HEK293 (cell line): ENCODE measurements around the gene ACOX2.

Source experiments
- CTCF ChIA-PET: fragments of 350-600 bp; formaldehyde crosslinking; extraction: SDS; loops from one replicate; lab custom pipeline; 2021; ENCODE audit warnings: antibody characterized with exemption; lab: Yijun Ruan, JAX
- POLR2A ChIA-PET: fragments of 300-600 bp; formaldehyde crosslinking; extraction: SDS; loops from one replicate; lab custom pipeline; 2020; ENCODE audit warnings: antibody characterized with exemption, inconsistent platforms; lab: Yijun Ruan, JAX
- H3K27ac ChIP-seq: fragments of 200-500 bp; sonication (Bioruptor generic); 2 replicates; pipeline ENCODE4 v1.5.1; 2014; ENCODE audit warnings: low read depth, low read length, control low read depth, inconsistent platforms; ENCODE audit errors: extremely low read depth
- H3K36me3 ChIP-seq, 2 experiments: fragments of 200-500 bp in 1 of 2; sonication (Bioruptor generic) in 1 of 2; 1 replicate in 1 of 2; 2 replicates in 1 of 2; pipeline ENCODE4 v1.5.1; 2014 to 2017; ENCODE audit warnings: inconsistent platforms in 2 of 2, low read length in 2 of 2; ENCODE audit not compliant: control insufficient read depth in 2 of 2, insufficient read depth in 1 of 2
- H3K4me1 ChIP-seq: fragments of 200-500 bp; sonication (Bioruptor generic); 2 replicates; pipeline ENCODE4 v1.5.1; 2014; ENCODE audit warnings: mild to moderate bottlenecking, low read length, inconsistent platforms; ENCODE audit not compliant: control insufficient read depth, insufficient read depth
- H3K4me3 ChIP-seq: 2 replicates; pipeline ENCODE4 v1.5.1; 2011; ENCODE audit warnings: low read depth, mild to moderate bottlenecking, control low read depth, low read length, moderate library complexity
- H3K9me3 ChIP-seq: fragments of 200-500 bp; sonication (Bioruptor generic); 2 replicates; pipeline ENCODE4 v1.5.1; 2014; ENCODE audit warnings: low read depth, low read length, inconsistent platforms; ENCODE audit not compliant: control insufficient read depth, insufficient read depth
- BCL11A ChIP-seq: fragments of 450-650 bp; formaldehyde crosslinking; IDR thresholded peaks from 2 replicates; pipeline ENCODE4 v1.5.1; 2016; ENCODE audit warnings: low read depth, missing biosample characterization, missing genetic modification characterization
- HOXA7 ChIP-seq: sonication (generic); formaldehyde crosslinking; IDR thresholded peaks from 2 replicates; pipeline ENCODE4 v1.8.1; 2022; ENCODE audit warnings: missing genetic modification reagents, borderline replicate concordance
- HOXD13 ChIP-seq: sonication (generic); formaldehyde crosslinking; IDR thresholded peaks from 2 replicates; pipeline ENCODE4 v1.8.0; 2022; ENCODE audit warnings: missing genetic modification reagents, borderline replicate concordance
- KLF16 ChIP-seq: fragments of 450-650 bp; formaldehyde crosslinking; IDR thresholded peaks from 2 replicates; pipeline ENCODE4 v1.5.1; 2017; ENCODE audit warnings: missing biosample characterization, missing genetic modification characterization
- OVOL3 ChIP-seq: fragments of 450-650 bp; formaldehyde crosslinking; IDR thresholded peaks from 2 replicates; pipeline ENCODE4 v1.5.1; 2016; ENCODE audit warnings: missing biosample characterization, missing genetic modification characterization
- RBAK ChIP-seq: fragments of 450-650 bp; formaldehyde crosslinking; IDR thresholded peaks from 2 replicates; pipeline ENCODE4 v1.5.1; 2016; ENCODE audit warnings: missing biosample characterization, missing genetic modification characterization
- SP3 ChIP-seq: fragments of 450-650 bp; formaldehyde crosslinking; IDR thresholded peaks from 2 replicates; pipeline ENCODE4 v1.5.1; 2016; ENCODE audit warnings: missing biosample characterization, missing genetic modification characterization
- SP7 ChIP-seq: fragments of 450-650 bp; formaldehyde crosslinking; IDR thresholded peaks from 2 replicates; pipeline ENCODE4 v1.5.1; 2016; ENCODE audit warnings: missing biosample characterization, missing genetic modification characterization
- TCF7L2 ChIP-seq: IDR thresholded peaks from 2 replicates; pipeline ENCODE4 v1.6.1; 2011; ENCODE audit warnings: low read depth, mild to moderate bottlenecking, inconsistent platforms, low read length, moderate library complexity, borderline replicate concordance
- YY1 ChIP-seq: fragments of 450-650 bp; formaldehyde crosslinking; IDR thresholded peaks from 2 replicates; pipeline ENCODE4 v1.5.1; 2018; ENCODE audit warnings: missing biosample characterization, missing genetic modification characterization
- ZBTB17 ChIP-seq: fragments of 450-650 bp; formaldehyde crosslinking; IDR thresholded peaks from 2 replicates; pipeline ENCODE4 v1.5.1; 2016; ENCODE audit warnings: missing biosample characterization, missing genetic modification characterization
- ZBTB48 ChIP-seq: fragments of 450-650 bp; formaldehyde crosslinking; IDR thresholded peaks from 2 replicates; pipeline ENCODE4 v1.5.1; 2016; ENCODE audit warnings: missing biosample characterization, missing genetic modification characterization
- ZBTB8A ChIP-seq: fragments of 450-650 bp; formaldehyde crosslinking; IDR thresholded peaks from 2 replicates; pipeline ENCODE4 v1.5.1; 2016; ENCODE audit warnings: missing biosample characterization, missing genetic modification characterization
- ZNF10 ChIP-seq: fragments of 450-650 bp; formaldehyde crosslinking; IDR thresholded peaks from 2 replicates; pipeline ENCODE4 v1.5.1; 2017; ENCODE audit warnings: missing biosample characterization, missing genetic modification characterization
- ZNF112 ChIP-seq: fragments of 450-650 bp; formaldehyde crosslinking; IDR thresholded peaks from 2 replicates; pipeline ENCODE4 v1.5.0; 2017; ENCODE audit warnings: missing biosample characterization, missing genetic modification characterization
- ZNF138 ChIP-seq: fragments of 450-650 bp; formaldehyde crosslinking; IDR thresholded peaks from 2 replicates; pipeline ENCODE4 v1.5.1; 2016; ENCODE audit warnings: missing biosample characterization, missing genetic modification characterization, borderline replicate concordance
- ZNF146 ChIP-seq: fragments of 450-650 bp; formaldehyde crosslinking; IDR thresholded peaks from 2 replicates; pipeline ENCODE4 v1.5.1; 2016; ENCODE audit warnings: missing biosample characterization, missing genetic modification characterization
- ZNF157 ChIP-seq: fragments of 450-650 bp; formaldehyde crosslinking; IDR thresholded peaks from 2 replicates; pipeline ENCODE4 v1.5.1; 2016; ENCODE audit warnings: missing biosample characterization, missing genetic modification characterization
- ZNF202 ChIP-seq: fragments of 450-650 bp; formaldehyde crosslinking; IDR thresholded peaks from 2 replicates; pipeline ENCODE4 v1.5.1; 2016; ENCODE audit warnings: missing biosample characterization, missing genetic modification characterization, borderline replicate concordance
- ZNF302 ChIP-seq: fragments of 450-650 bp; formaldehyde crosslinking; IDR thresholded peaks from 2 replicates; pipeline ENCODE4 v1.5.1; 2016; ENCODE audit warnings: missing biosample characterization, missing genetic modification characterization, low read depth
- ZNF404 ChIP-seq: fragments of 450-650 bp; formaldehyde crosslinking; IDR thresholded peaks from 2 replicates; pipeline ENCODE4 v1.5.1; 2017; ENCODE audit warnings: missing biosample characterization, missing genetic modification characterization
- ZNF510 ChIP-seq: fragments of 450-650 bp; formaldehyde crosslinking; IDR thresholded peaks from 2 replicates; pipeline ENCODE4 v1.5.1; 2018; ENCODE audit warnings: mild to moderate bottlenecking, missing genetic modification characterization, missing biosample characterization; ENCODE audit not compliant: insufficient replicate concordance
- ZNF561 ChIP-seq: fragments of 450-650 bp; IDR thresholded peaks from 2 replicates; pipeline ENCODE4 v1.5.1; 2018; ENCODE audit warnings: missing biosample characterization, missing genetic modification characterization, borderline replicate concordance
- ZNF596 ChIP-seq: fragments of 450-650 bp; IDR thresholded peaks from 2 replicates; pipeline ENCODE4 v1.5.0; 2018; ENCODE audit warnings: missing biosample characterization, mild to moderate bottlenecking, missing genetic modification characterization, moderate library complexity
- ZNF629 ChIP-seq: fragments of 450-650 bp; formaldehyde crosslinking; IDR thresholded peaks from 2 replicates; pipeline ENCODE4 v1.5.1; 2017; ENCODE audit warnings: missing biosample characterization, missing genetic modification characterization
- ZNF701 ChIP-seq: fragments of 450-650 bp; formaldehyde crosslinking; IDR thresholded peaks from 2 replicates; pipeline ENCODE4 v1.5.1; 2016; ENCODE audit warnings: missing biosample characterization, missing genetic modification characterization
- ZNF768 ChIP-seq: fragments of 450-650 bp; formaldehyde crosslinking; IDR thresholded peaks from 2 replicates; pipeline ENCODE4 v1.5.1; 2018; ENCODE audit warnings: missing biosample characterization, mild to moderate bottlenecking, missing genetic modification characterization
- TF ChIP-seq, protein P1 (sequence below): fragments of 450-650 bp; formaldehyde crosslinking; IDR thresholded peaks from 2 replicates; pipeline ENCODE4 v1.5.1; 2016; ENCODE audit warnings: missing biosample characterization, missing genetic modification characterization
- TF ChIP-seq, protein P2 (sequence below): fragments of 450-650 bp; formaldehyde crosslinking; IDR thresholded peaks from 2 replicates; pipeline ENCODE4 v1.5.1; 2016; ENCODE audit warnings: missing biosample characterization, missing genetic modification characterization
- TF ChIP-seq, protein P3 (sequence below): IDR thresholded peaks from 2 replicates; pipeline ENCODE4 v1.6.1; 2011; ENCODE audit warnings: mild to moderate bottlenecking, low read depth, low read length, borderline replicate concordance
- TF ChIP-seq, protein P4 (sequence below): fragments of 450-650 bp; formaldehyde crosslinking; IDR thresholded peaks from 2 replicates; pipeline ENCODE4 v1.5.1; 2017; ENCODE audit warnings: missing biosample characterization, missing genetic modification characterization

The ACOX2 gene

DNA sequence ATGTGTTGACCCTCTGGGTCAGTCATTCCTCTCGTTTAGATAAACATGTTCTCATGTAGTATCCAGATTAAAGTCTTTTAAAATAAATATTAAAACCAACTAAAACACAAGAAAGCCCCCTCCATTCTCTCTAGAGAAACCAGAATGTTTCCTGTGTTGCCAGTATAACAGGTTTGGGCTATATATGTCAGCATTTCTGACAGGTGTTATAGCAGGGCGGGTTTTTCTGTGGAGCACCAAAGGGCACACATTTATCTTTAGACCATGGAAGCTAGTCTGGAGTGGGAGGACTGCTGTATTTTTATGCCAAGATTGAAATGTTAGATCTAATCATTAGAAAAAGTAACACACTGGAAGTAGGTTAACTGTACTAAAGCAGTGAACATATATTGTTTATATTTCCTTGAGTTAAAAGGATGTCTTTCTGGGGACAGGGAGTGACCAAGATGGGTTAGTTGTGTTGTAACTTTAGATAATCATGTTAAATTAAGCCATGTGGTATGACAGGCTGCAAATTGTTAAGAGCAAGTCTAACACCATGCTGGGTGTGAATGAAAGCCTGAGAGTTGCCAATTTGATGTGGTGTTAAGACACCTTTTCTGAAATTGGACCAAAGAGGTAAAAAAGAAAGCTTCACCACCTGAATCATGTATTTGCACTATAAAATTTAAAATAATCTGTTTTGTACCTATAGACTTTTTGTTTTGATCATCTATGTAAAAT, 29.5 kb downstream of the ACOX2 start:
- Histone ChIP-seq H3K4me3 (no peak overlapping the region), H3K9me3 (no peaks in the 10 kb centered on the region), H3K4me1 (no peaks in the 10 kb centered on the region), H3K36me3 (peaks cover 0 to 2% of the 10 kb centered on the region in 2 experiments; a peak in 1 of 3 replicates), H3K27ac (no peak overlapping the region)
- ChIA-PET CTCF (interaction anchor here (0.8 to 0.9 kb wide), 2 partner anchors 17 to 24 kb away, joined by 3 read pairs; no protein-coding TSS in a partner anchor), POLR2A (no interaction called here)
- TF ChIP-seq ZNF146 (tag by site-specific recombination), result no peak
- TF ChIP-seq, protein P1, sequence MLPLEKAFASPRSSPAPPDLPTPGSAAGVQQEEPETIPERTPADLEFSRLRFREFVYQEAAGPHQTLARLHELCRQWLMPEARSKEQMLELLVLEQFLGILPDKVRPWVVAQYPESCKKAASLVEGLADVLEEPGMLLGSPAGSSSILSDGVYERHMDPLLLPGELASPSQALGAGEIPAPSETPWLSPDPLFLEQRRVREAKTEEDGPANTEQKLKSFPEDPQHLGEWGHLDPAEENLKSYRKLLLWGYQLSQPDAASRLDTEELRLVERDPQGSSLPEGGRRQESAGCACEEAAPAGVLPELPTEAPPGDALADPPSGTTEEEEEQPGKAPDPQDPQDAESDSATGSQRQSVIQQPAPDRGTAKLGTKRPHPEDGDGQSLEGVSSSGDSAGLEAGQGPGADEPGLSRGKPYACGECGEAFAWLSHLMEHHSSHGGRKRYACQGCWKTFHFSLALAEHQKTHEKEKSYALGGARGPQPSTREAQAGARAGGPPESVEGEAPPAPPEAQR (tag by site-specific recombination), result no peak
- no peak for TF ChIP-seq ZNF510 (tag by site-specific recombination)
- TF ChIP-seq ZNF404 (tag by site-specific recombination), result no peak

DNA sequence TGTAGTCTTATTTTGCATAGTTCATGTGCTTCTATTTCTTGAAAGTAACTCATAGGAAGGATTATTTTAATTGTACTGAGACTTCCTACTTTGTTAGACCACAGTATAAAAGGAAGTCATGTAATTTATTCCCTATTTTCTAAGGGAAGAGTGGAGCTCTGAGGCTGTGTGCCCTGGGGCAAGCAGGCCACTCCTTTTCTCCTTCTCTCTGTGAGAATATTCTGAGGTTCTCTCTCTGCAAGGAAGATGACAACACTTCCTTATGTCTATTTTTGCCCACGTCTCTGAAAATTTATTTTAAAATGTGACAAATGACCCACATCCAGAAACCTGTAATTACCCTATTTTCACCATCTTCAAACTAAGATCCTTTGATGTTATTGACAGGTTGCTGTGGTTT, 34.1 kb downstream of the ACOX2 start:
- Histone ChIP-seq H3K4me3 (no peak overlapping the region), H3K36me3 (peaks cover 0 to 25% of the 10 kb centered on the region in 2 experiments; a peak in 2 of 3 replicates), H3K4me1 (no peaks in the 10 kb centered on the region), H3K27ac (no peak overlapping the region), H3K9me3 (no peaks in the 10 kb centered on the region)
- ChIA-PET CTCF (no interaction called here), POLR2A (no interaction called here)
- TF ChIP-seq SP7 (tag by site-specific recombination) (no peak), ZNF629 (tag by site-specific recombination) (no peak), RBAK (tag by site-specific recombination) (no peak), ZNF202 (tag by site-specific recombination) (no peak), BCL11A (tag by site-specific recombination) (no peak), OVOL3 (no peak), SP3 (no peak), KLF16 (tag by site-specific recombination) (no peak), ZBTB48 (no peak), TCF7L2 (no peak), ZNF10 (tag by site-specific recombination) (no peak), ZNF561 (tag by site-specific recombination) (no peak), HOXD13 (CRISPR knock-in tag) (no peak), ZNF302 (tag by site-specific recombination) (no peak)

DNA sequence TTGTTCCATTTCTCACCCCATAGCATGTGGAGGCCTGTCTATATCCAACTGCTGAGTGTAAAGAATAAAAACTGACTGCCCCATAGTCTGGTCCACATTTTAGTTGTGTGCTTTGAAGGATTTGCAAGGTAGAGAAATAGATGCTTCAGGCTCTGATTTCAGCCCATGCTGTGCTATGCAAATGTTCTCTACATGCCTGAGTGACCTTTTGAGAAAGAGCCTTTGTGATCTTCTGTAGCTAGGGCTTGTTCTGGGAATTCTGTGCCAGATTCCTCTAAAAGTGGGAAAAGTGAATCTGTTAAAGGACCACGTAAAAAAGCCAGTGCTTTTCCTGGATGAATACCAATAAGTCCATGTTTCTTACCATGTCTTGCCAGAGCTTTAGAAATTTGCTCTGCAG, 39.9 kb downstream of the ACOX2 start:
- peaks cover 0 to 20% of the 10 kb centered on the region in 2 experiments; a peak in 2 of 3 replicates for H3K36me3 ChIP-seq
- ChIA-PET POLR2A (no interaction called here), CTCF (no interaction called here)
- H3K9me3 ChIP-seq, result no peaks in the 10 kb centered on the region
- H3K4me1 ChIP-seq, result peaks cover 8% of the 10 kb centered on the region; the same call in 1 of the 2 replicates
- no peak overlapping the region for H3K4me3 ChIP-seq
- no peak overlapping the region for H3K27ac ChIP-seq
- TF ChIP-seq ZNF157 (tag by site-specific recombination), result no peak
- TF ChIP-seq, protein P2, sequence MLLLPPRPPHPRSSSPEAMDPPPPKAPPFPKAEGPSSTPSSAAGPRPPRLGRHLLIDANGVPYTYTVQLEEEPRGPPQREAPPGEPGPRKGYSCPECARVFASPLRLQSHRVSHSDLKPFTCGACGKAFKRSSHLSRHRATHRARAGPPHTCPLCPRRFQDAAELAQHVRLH, result no peak
- TF ChIP-seq ZNF138 (tag by site-specific recombination), result no peak
- no peak for TF ChIP-seq ZNF768 (tag by site-specific recombination)
- TF ChIP-seq ZBTB8A (tag by site-specific recombination), result no peak
- no peak for TF ChIP-seq ZNF112 (tag by site-specific recombination)
- TF ChIP-seq HOXA7 (CRISPR knock-in tag), result no peak
- TF ChIP-seq ZBTB17 (tag by site-specific recombination), result peak; percentile 47
- TF ChIP-seq, protein P3, sequence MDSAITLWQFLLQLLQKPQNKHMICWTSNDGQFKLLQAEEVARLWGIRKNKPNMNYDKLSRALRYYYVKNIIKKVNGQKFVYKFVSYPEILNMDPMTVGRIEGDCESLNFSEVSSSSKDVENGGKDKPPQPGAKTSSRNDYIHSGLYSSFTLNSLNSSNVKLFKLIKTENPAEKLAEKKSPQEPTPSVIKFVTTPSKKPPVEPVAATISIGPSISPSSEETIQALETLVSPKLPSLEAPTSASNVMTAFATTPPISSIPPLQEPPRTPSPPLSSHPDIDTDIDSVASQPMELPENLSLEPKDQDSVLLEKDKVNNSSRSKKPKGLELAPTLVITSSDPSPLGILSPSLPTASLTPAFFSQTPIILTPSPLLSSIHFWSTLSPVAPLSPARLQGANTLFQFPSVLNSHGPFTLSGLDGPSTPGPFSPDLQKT, result no peak
- no peak for TF ChIP-seq ZNF596 (tag by site-specific recombination)
- no peak for TF ChIP-seq YY1 (tag by site-specific recombination)
- TF ChIP-seq, protein P4, sequence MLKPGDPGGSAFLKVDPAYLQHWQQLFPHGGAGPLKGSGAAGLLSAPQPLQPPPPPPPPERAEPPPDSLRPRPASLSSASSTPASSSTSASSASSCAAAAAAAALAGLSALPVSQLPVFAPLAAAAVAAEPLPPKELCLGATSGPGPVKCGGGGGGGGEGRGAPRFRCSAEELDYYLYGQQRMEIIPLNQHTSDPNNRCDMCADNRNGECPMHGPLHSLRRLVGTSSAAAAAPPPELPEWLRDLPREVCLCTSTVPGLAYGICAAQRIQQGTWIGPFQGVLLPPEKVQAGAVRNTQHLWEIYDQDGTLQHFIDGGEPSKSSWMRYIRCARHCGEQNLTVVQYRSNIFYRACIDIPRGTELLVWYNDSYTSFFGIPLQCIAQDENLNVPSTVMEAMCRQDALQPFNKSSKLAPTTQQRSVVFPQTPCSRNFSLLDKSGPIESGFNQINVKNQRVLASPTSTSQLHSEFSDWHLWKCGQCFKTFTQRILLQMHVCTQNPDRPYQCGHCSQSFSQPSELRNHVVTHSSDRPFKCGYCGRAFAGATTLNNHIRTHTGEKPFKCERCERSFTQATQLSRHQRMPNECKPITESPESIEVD (tag by site-specific recombination), result peak; percentile 79
- no peak for TF ChIP-seq ZNF701 (tag by site-specific recombination)
